GM21423 (cell line): Measurements from ENCODE around the gene PRRC2B.

Experiments
- ATAC-seq: cut with Tn5 transposase; IDR thresholded peaks from one replicate; pipeline ENCODE4 v1.9.1; 2021; ENCODE audit warnings: mild to moderate bottlenecking, moderate library complexity; ENCODE audit not compliant: unreplicated experiment

PRRC2B gene

DNA sequence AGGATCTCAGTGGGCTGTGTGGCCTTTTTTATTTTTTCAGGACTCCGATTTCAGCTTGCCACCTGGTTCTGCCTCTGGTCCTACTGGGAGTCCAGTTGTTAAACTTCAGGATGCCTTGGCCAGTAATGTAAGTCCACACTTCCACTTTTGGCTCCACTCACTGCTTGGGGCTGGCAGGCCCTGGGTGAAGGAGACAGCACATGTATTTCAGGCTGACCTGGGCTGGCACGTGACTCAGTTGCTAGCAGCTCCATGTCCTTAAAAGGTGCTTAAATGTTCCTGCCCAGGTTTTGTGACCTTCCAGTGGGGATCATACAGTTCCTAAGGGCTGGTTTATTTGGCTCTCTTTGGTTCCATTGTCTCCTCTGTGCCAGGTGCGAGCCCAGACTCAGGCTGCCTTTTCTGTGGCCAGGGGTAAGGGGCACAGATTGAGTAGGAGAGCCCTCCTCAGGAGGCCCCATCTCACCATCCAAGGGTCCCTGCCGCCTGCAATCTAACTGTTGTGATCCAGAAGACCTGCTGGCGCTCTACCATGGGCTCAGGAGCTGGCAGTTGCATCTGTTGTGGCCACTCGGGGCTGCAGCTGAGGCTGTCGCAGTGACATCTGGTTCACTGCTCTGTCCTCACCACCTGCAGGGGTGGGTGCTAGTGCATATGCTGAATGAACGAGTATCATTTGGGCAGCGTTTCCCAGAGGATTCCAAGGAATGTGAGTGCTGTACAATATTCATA lies 89.6 kb downstream of the PRRC2B start:
- ATAC-seq: no peak

DNA sequence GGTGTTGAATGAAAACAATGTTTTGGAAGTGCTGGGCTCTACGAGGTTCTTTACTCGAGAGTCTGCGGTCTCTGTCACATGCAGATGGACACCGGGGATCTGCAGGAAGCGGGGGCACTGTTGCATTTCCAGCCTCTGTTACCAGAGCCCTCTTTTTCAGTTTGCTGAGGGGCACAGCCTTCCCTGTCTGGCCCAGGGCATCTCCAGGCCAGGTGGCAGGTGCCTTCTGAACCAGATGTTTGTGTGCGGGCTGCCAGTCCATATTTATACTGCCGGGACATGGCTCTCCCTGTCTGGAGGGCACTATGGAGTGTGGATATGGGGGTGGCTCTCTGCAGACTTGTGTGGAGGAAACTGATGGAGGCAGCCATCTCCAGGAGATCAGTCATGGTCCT lies 90.2 kb downstream of the PRRC2B start:
- no peak for ATAC-seq

DNA sequence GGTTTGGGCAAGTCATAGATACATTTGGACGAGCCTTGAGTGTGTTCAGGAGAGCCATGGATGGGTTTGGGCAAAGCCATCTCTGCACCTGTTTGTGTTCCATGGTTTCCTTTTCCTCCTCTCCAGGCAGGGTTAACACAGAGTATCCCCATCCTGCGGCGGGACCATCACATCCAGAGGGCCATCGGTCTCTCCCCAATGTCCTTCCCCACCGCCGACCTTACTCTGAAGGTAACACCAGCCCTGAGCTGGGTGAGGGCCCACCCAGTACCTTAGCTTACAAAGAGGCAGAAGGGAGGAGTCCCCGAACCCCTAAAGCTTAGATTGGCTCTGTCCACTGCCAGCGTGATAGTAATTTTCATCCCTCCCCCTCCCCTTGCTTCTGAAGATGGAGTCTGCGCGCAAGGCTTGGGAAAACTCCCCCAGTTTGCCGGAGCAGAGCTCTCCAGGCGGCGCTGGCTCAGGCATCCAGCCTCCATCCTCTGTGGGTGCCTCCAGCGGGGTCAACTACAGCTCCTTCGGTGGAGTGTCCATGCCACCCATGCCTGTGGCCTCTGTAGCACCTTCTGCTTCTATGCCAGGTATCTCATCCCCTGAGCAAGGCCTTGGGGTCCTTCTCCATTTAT lies 90.8 kb downstream of the PRRC2B start:
- no peak for ATAC-seq

DNA sequence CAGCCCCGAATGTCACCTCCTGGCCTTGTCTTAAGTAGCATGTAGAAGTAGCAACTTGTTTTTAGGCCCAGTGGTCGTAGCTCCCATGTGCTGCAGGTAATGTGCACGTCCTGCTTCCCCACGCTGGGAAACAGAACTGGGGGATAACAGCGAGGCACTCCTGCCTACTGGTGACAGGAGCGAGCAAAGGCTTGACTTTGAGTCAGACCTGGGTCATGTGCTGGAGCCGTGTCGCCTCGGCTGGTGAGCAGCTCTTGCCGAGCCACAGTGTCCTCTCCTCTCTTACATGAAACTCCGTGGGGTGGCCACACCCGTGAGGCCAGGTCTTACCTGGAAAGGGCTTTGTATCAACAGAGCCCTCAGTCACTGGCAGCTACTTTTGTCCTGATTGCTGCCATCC lies 91.3 kb downstream of the PRRC2B start:
- ATAC-seq: no peak

DNA sequence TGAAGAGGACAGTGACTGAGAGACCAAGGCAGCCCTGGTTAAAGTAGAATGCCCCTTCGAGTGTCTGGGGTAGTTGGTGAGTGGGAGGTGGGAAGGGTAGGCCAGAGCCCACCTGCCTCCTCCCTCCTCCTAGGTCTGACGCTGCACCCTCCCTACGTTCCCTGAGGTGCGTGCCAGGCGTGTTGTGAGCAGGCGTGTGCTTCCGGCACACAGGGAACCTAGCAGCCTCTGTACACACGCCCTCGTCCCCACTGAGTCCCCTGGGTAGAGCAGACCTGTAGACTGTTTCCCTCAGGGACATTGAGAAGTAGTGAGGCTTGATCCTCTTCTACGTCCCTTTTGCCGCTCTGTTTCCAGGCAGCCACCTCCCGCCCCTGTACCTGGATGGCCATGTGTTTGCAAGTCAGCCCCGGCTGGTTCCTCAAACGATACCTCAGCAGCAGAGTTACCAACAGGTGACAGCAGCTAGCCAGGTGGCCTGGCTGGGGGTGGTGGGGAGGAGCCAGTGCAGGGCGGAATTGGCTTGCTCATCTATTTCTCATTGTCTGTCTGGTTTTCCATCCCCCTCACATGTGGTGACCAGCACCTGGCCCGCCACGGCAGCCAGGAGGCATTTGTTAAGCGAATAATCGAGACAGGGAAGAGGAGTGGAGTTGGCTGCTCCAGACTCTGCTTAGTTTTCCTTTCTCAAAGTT lies 92.0 kb downstream of the PRRC2B start:
- no peak for ATAC-seq

DNA sequence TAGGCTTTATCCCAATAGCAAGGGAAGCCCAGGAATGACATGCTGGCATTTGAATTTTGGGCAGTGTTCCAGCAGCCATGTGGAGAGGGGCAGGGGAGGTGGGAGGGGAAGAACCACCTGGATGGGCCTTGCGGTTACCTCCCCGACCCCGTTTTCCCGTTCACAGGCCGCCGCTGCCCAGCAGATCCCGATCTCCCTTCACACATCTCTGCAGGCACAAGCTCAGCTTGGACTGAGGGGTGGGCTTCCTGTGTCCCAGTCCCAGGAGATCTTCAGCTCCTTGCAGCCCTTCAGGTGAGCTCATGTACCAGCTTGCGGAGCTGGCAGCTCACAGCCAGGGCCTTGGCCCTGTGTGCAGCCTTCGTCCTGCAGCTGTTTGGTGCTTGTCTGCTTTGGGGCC lies 93.1 kb downstream of the PRRC2B start:
- ATAC-seq: no peak

DNA sequence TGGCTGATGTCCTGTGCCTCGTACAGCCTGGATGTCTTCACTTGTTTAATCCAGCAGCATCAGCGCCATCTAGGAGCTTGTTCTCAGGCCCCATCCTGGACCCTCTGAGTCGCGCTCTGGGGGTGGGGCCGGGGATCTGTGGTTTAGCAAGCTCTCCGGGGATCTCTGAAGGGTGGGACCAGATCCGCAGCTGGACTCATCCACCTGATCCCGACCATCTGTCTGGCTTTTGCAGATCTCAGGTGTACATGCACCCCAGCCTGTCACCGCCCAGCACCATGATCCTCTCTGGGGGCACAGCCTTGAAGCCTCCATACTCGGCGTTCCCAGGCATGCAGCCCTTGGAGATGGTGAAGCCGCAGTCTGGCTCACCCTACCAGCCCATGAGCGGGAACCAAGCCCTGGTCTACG lies 93.7 kb downstream of the PRRC2B start:
- no peak for ATAC-seq

DNA sequence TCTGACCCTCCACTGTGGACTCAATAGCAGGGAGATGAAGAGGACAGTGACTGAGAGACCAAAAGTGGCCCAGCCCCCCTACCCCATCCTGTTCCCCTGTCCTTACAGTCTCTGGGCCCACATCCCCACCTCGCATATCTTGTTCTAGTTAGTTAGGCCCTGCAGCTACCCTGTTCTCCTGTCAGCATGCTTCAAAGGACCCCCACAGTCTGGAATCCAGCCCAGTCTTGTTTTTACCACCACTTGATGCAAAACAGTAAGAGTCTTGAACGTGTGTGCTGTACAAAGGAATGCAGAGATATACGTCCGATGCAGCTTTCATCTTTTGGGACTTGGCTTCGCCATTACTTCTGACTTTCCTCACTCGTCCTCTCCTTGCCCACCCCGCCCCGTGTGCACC lies 96.6 kb downstream of the PRRC2B start:
- no peak for ATAC-seq

DNA sequence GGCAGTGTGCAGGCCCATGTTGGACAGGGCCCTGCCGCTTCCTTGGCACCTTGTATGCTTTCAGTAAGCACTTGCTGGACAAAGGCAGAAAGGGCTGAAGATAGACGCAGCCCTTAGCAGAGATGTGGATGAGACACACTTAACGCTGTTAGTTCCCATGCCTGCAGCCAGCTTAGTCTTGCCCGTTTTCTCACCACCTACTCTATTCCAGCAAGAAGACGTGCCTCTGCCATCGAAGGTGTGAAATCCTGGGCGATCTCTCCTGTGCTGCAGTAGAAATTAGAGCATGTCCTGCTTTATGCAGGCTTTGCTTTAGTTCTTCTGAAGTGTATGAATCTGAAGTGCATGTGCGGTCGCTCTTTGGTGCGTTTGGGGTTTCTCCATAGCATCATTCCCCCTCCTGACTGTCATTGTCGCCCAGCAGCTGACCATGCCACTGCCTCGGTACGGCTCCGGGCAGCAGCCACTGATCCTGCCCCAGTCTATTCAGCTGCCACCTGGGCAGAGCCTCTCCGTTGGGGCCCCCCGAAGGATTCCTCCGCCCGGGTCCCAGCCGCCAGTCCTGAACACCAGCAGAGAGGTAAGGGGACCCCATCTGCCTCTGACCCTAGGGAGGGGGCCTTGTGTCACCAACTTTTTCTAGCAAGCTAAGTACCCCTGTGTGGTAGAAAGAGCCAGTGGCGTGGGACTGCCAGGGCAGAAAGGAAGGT lies 97.3 kb downstream of the PRRC2B start:
- ATAC-seq: no peak

DNA sequence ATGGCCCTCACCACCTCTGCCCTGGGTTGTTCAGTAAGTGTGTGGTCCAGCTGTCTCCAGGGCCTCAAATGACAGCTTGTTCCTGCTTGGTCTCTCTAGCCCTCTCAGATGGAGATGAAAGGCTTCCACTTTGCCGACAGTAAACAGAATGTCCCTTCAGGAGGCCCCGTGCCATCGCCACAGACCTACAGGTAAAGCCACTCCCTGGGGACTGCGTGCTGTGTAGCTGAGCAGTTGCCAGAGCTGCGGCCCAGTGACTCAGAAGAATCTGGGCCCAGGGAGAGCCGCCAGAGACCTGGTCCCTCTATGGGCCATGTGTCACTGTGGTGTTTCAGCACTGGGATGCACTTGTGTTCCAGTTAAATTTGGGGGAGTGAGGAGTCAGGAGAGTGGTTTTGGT lies 98.2 kb downstream of the PRRC2B start:
- ATAC-seq: no peak

DNA sequence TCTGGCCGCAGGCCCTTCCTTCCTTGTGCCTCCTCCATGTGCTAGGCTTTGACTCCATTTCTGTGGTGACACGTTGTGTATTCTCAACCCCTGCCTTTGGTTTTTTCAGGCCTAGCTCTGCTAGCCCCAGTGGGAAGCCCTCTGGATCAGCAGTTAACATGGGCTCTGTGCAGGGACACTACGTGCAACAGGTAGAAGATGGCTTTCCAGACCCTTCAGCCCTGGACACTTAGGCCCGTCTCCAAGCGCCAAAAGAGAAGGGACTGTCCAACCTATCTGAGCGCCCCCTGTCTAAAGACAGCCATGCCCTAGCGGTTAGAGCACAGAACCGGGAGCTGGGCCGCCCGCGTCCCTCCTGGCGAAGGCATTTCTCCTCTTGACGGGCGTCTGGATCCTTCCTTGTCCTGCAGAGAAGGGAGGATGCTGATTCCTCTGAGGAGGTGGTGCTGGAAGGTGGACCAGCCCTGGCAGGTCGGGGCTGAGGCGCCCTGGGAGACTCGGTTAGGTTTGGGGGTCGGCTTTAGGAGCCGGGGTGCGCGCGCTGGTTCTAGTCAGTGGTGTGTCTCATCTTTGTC lies 100.5 kb downstream of the PRRC2B start:
- no peak for ATAC-seq

DNA sequence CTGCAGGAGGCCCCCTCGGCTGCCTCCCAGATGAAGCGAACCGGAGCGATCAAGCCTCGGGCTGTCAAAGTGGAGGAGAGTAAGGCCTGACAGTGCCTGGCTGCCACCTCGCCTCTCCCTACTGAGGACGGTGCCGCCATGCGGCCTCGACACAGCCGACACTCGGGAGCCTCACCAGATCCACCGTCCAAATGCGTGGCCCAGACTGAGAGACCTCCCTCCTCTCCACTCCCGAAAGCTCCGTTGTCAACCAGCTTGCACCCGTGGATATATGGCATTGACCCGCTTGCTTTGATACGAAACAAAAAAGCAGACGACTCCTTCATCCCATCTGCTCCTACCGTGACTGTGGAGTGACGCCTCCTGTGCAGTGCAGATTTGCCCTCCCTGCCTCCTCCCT lies 101.9 kb downstream of the PRRC2B start:
- ATAC-seq: no peak

DNA sequence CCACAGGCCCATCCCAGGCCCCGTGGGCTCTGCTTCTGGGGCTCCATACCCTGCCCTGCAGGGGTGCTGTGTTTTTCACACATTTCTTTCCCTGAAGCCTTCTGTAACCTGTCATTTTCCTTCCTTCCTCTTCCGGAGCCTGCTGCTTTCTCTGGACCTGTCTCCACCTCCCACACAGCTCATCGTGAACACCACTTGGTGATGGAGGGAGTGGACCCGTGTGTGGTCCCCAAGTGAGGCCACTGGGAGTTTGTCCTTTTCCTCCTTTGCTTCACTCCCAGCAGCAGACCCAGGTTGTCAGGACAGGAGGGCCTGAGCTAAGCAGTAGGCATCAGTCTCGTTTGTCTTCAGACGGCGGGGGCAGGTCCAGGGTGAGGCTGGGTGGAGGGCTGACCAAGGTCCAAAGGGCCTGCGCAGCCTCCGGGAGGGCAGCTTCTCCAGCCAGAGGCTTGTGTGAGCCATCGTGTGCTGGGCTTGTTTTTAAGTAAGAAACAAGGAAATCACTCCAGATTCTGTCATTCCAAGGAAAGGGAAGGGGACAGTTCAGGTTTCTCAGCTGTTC lies 103.0 kb downstream of the PRRC2B start:
- no peak for ATAC-seq

DNA sequence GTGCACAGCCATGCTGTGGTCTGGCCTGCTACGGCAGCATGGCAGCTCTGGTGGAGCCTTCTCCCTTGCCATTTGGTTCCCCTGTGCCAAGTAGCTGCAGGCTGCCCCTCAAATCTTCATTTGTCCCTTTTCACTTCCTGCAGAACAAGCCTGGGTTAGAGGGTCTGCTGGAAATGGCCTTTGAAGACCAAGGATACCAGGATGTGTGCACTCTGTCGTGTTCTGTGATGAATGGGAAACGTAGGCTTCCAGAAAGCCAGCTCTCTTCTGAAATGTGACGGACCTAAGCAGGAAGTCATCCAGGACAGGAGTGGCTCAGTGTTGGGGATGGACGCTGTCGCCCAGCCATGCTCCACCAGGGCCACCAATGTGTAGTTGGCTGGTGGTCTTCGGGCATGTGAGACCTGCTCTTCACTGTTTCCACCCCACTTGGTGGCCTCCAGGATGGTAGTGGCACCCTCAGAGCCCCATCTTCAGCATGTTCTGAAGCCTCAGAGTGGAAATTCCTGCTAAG lies 105.4 kb downstream of the PRRC2B start:
- ATAC-seq: no peak

DNA sequence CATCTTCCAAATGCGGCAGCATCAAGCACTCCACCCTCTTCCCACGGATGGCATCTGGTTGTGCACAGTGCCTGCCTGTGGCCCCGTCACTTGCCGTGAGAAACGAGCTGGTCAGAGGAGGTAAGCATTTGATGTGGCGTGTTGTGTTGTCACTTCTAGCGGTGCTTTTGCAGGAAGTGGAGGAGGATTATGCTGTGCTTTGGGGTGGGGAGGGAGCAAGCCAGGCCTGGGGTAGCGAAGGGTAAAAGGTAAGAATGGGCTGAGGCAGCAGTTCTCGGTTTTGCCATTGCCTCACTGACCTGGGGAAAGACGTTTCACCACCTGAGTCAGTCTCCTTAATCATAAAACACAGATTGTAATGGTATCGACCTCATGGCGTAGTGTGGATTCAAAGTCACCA lies 106.5 kb downstream of the PRRC2B start:
- ATAC-seq: no peak

DNA sequence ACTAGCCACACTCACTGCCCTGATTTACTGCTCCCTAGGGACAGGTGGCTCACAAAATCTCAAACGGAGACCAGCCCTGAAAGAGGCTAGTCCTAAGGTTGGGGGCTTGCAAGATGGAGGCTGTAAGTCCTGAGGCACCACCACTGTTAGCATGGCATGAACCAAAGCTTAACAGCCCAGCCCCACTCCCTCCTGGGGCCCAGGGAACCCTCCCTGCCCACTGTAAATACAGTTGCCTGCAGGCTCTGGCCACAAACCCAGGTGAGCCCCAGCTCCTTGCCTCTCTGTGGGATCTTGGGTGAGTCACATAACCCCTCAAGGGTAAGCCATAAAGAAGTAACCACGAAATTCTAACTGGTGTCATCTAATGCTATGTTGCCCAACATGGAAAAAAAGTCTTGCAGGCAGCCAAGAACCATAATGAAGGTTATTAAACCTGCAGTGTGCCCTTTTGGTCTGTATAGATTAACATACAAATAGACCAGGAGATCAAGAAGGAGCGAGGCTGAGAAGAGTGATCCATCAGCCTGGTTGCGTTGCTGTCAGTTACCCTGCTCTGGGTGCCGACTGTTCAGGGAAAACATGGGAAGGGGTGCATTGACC lies 107.2 kb downstream of the PRRC2B start:
- ATAC-seq: no peak

DNA sequence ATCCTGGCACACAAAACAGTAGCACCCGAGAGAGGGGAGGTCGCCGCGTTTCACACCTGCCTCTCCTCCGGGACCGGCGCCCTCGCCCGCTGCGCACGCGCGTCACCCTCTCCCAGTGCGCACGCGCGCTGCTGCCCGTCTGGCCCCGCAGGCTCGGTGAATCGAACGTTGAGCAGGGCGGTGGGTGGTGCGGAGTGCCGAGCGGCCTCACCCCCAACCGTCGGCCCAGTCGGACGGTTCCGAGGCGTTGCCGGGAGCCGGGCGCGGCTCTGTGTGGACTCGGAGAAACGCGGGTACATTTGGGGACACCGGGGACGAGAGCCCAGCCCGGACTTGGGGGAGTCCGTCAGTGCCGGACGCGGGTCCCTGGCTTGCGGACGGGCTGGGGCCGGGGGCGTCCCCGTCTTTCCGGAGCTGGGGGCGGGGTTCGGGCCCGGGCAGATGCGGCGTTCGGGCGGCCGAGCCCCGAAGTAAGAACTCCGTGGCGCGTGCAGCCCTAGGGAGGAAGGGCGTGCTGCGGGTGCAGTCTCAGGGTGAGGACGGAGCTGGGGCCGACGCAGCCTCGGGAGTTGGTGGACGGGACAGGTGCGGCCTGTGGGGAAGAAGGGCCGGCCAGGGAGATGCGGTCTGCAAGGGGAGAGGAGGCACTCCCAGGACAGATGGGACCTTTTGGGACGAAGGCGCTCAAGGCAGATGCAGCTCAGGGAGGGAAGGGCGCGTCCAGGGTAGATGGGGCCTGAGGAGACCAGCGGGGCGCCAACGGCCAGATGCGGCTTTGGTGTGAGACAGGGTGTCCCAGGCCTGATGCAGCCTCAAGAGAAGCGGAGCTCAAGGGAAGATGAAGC lies 109.1 kb downstream of the PRRC2B start, which contains the start of gene POMT1:
Gene POMT1 (plus strand): TSS at position 138 of the 845 bp plus-strand sequence. CDS start 1,301 bp downstream, outside the sequence.
- peak; percentile 77 for ATAC-seq

DNA sequence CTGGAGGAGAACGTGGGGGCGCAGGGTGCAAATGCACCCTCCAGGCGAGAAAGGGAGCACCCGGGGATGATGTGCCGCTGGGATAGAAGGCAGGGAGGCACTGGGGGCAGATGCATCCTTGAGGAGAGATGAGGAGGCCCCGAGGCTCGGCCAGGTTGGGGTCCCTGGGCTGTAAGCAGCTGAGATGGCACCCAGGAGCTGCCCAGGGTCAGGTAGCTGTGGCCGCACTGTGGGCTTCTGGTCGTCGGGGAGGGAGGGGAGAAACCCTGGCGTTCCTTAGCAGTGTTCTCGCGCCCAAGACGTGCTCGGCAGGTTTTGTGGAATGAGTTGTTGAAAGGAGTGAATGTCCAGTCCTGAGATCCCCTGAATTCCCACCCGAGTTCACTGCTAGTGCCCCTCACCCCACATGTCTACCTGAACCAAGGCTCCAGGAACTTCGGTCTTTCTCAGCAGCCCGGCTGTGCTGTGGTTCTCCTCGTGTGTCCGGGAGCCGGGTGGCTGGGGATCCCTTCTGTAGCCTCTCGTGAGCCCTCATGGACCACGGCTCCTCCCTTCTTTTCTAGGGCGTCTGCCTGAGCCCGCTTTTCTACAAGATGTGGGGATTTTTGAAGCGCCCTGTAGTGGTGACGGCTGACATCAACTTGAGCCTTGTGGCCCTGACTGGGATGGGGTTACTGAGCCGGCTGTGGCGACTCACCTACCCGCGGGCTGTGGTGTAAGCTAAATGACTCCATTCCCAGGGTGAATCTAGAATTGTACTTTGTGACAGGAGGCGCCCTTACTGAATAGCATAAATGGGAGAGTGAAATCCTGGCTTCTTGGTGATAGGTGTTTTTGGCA lies 110.0 kb downstream of the PRRC2B start:
- ATAC-seq: no peak
